ENCODE data around the gene HSPA2. TPM values are rescaled to one million over a fixed set of nuclear protein-coding genes. Genes with fewer than 3 reads are reported as not detected.

The HSPA2 gene
- total RNA-seq, 4 donors from 2014 or later: 103 to 165 (median 138) TPM

- no peak for TF ChIP-seq POLR2A (IDR thresholded peaks at IDR 0.05)
- no peak for TF ChIP-seq CTCF (IDR thresholded peaks at IDR 0.05)
- H3K4me3 ChIP-seq (ENCODE audit: low read depth, poor library complexity, severe bottlenecking): no peak overlapping the region
- no peak for DNase-seq (ENCODE audit: low spot score in 2 of 2)
- intact Hi-C loops (cut with DNase I; ENCODE audit: low total_unique reads): no loop called here
- 66 to 80% methylated on average over 2 of the region's 2 CpGs for WGBS, 2 donors
Observed at GRCh38 chr14:64581363-64581762, 40.8 kb downstream of the HSPA2 start.

GRCh38 chr14:64581817-64582216 lies 41.3 kb downstream of the HSPA2 start:
- TF ChIP-seq POLR2A (IDR thresholded peaks at IDR 0.05) (no peak), CTCF (IDR thresholded peaks at IDR 0.05) (no peak)
- intact Hi-C loops (cut with DNase I; ENCODE audit: low total_unique reads): no loop called here
- WGBS, 2 donors: 61 to 72% methylated on average over 5 of the region's 5 CpGs
- H3K4me3 ChIP-seq (ENCODE audit: low read depth, poor library complexity, severe bottlenecking): no peak overlapping the region
- no peak for DNase-seq (ENCODE audit: low spot score in 2 of 2)

- 42 to 70% methylated on average over 1 of the region's 1 CpG for WGBS, 2 donors
- intact Hi-C loops (cut with DNase I; ENCODE audit: low total_unique reads): no loop called here
- TF ChIP-seq POLR2A (IDR thresholded peaks at IDR 0.05): no peak
- no peak for TF ChIP-seq CTCF (IDR thresholded peaks at IDR 0.05)
- no peak for DNase-seq (ENCODE audit: low spot score in 2 of 2)
- H3K4me3 ChIP-seq (ENCODE audit: low read depth, poor library complexity, severe bottlenecking): no peak overlapping the region
Observed at GRCh38 chr14:64584190-64584589, 43.6 kb downstream of the HSPA2 start.

- 85 to 89% methylated on average over 3 of the region's 3 CpGs for WGBS, 2 donors
- no peak overlapping the region for H3K4me3 ChIP-seq (ENCODE audit: low read depth, poor library complexity, severe bottlenecking)
- intact Hi-C loops (cut with DNase I; ENCODE audit: low total_unique reads): no loop called here
- no peak for DNase-seq (ENCODE audit: low spot score in 2 of 2)
- TF ChIP-seq POLR2A (IDR thresholded peaks at IDR 0.05) (no peak), CTCF (IDR thresholded peaks at IDR 0.05) (no peak)
Observed at GRCh38 chr14:64591809-64592208, 51.3 kb downstream of the HSPA2 start.

Other genes starting within 250 kb of the HSPA2 start
- gene ESR2, start 246.4 kb upstream of the HSPA2 start, total RNA-seq: under 1 TPM; 0.08 to 0.65 (median 0.22) TPM
- gene MTHFD1, start 152.4 kb upstream of the HSPA2 start, total RNA-seq: 10 to 100 TPM; 26.3 to 28.7 (median 27.9) TPM
- gene AKAP5, start 75.2 kb upstream of the HSPA2 start, total RNA-seq: under 1 TPM in 3 of 4 donors, not detected in 1; 0.17 to 0.29 (median 0.21) TPM
- gene ZBTB25, start 36.9 kb upstream of the HSPA2 start, total RNA-seq: 10 to 100 TPM in 2 of 4 donors, 1 to 10 TPM in 2; 7.8 to 15.1 (median 9.1) TPM
- 10 to 100 TPM; 35.2 to 50.4 (median 39.4) TPM for gene ZBTB1, start 36.0 kb upstream of the HSPA2 start, total RNA-seq
- 1 to 10 TPM in 2 of 4 donors, under 1 TPM in 2; 0.84 to 2.0 (median 1.3) TPM for gene PPP1R36, start 9.2 kb downstream of the HSPA2 start, total RNA-seq
- 100 to 1,000 TPM in 3 of 4 donors, 10 to 100 TPM in 1; 92.9 to 178 (median 125) TPM for gene PLEKHG3, start 163.7 kb downstream of the HSPA2 start, total RNA-seq